ENCODE results near the gene LAIR1.
"Not testable (repeated sequence)": the region's sequence is repeated elsewhere in the genome, so short reads cannot be mapped to it uniquely, and the experiment has no call there.

The LAIR1 gene

DNA sequence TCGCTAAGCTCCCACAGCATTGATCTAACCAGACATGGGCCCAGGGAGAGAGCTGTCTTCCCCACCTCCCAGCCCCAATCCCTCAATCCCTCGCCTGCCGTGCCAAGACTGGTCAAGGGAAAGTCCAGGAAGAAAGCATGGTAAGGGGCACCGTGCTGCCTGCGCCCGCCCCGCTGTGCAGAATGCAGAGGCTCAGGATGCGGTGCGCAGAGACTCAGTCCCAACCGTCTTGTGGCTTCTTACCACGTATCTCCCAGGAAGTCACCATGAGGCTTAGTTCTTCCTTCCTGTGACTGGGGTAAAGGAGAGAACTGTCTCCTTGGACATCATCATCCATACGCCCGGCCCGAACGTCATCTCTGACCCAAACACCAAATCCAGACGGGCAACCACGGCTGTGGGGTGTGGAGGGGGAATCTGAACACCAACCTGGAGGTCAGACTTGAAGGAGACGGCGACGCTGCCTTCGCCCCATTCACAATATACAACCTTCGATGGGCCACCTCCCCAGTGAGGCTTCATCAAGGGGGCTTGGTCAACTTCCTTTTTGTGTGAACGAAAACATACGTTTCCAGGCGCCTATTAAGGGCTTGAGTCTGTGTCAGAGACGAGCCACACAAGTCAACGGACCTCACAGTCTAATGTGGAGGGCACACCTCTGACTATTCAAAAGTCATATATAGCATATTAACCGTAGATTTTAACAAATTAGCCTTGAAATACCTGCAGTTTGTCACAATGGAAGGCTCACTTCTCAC lies 10.6 kb upstream of the LAIR1 start:
- DNase-seq = not testable (repeated sequence)

DNA sequence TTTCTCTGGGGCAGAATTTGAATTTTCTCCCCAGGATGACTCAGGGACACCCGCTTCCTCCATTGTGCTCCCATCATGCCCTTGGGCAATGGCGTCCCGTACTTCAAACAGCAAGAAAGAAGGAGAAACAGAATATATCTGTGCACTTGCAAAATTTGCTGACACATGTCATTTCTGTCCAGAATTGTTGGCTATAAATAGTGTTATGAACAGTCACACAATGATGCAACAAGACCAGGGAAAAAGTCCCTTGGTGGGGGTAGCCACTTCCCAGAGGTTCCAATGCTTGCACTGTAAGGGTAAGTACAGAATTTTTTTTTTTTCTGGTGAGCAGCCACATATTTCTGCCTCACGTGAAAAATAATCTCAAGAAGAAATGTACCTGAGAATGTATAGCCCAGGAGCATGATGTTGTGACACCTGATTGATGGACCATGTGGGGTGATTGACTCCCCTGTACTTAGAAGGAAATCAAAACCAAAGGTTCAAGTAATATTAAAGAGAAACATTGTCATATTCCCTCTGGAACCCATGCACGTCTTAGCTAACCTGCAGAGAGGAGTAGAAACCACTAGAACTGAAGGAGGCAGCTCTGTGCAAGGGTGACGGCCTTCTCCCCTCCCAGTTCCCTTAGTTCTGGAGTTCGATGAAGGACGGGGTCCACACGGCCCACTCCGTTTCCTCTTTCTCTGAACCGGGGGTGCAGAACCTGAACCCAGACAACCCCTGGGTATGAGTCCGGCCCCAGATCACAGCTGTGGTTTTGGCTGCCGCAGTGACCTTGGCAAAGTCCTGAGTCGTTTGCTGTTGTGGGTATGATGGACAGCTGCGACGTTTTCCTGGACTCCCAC lies 9.3 kb upstream of the LAIR1 start:
- DNase-seq = no peak

DNA sequence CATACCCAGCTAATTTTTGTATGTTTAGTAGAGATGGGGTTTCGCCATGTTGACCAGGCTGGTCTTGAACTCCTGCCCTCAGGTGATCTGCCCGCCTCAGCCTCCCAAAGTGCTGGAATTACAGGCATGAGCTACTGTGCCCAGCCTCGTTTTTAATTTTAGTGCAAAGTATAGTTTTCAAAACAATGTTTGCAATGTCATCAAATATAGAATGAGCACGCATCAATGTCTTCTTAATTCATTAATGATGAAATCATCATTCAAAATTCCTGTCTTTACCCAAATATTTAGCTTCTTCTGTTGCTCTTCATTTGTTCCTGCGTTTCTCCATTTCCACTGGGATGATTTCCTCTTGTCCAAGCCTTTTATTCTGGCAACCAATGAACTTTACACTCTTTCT lies 6.7 kb upstream of the LAIR1 start:
- not testable (repeated sequence) for DNase-seq

DNA sequence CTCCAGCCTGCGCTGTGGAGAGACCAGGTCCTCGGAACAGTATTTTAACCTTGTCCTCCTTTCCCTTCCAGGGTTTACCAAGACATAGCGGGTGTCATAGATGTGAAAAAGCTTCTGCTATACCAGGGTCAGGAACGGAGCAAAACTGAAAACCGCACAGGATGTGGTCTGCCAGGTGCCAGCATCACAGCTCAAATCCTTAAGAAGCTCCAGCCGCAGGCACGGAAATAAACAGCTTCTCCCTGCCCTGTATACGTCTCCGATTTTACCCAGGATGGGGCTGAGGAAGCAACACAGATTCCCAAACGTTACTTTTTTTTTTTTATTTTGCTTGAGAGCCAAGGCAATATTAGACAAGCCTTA lies 5.7 kb upstream of the LAIR1 start:
- DNase-seq = not testable (repeated sequence)

DNA sequence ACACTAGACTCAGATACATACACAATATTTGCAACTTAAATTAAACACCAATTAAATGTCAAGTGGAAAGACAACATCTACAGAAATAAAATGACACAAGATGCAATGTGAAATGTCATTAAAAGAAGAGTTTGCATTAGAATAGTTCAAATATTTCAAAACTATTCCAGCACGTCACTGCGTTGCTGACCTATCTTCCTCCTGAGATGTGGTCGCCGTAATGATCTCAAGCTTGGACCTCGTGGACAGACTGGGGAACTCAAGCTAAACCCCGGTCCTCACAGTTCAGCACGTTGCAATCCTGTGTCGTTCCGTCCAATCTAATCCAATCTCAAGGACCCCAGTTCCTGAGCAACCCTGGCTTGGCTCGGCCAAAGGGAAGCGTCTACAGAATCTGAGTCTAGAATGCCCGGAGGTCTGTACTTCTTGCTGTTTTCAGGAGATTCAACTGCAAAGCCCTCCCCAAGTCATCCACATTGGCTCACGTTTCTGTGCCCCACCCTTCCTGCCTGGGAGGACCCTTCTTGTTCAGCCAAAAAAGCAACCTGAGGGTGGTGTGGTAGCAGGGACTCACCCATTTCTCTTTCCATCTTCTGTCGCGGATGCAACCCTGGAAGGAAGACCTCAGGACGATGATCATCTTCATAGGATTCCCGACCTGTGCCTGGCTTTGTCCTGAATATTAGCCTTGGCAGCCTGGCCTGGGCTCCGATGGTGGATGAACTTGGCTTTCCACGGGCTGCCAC lies 5.1 kb upstream of the LAIR1 start:
- not testable (repeated sequence) for DNase-seq

DNA sequence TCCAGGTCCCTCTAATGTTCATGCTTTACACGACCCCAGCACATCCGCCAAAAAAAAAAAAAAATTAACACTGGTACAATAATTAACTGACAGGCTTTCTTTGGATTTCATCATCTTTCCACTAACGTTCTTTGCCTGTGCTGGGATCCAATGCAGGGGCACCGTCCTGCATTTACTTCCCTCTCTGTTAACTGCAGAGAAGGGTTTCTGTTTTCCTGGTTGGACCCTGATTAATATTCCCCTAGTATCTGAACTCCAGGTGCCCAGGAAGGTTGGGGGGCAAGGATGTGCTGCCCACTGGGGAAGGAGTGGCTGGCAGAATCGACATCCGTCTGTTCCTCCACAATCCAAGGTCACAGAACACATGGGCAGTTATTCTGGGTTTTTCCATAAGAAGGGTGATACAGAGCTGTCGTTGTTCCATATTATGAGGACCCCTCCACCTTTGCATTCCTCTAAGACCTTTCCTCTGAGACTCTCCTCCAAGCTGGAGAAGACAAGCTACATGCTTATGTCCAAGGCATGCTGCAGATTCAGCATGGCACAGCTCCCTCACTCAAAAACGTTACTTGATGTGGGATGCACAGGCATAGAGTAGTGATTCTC lies 4.5 kb upstream of the LAIR1 start:
- no peak for DNase-seq

DNA sequence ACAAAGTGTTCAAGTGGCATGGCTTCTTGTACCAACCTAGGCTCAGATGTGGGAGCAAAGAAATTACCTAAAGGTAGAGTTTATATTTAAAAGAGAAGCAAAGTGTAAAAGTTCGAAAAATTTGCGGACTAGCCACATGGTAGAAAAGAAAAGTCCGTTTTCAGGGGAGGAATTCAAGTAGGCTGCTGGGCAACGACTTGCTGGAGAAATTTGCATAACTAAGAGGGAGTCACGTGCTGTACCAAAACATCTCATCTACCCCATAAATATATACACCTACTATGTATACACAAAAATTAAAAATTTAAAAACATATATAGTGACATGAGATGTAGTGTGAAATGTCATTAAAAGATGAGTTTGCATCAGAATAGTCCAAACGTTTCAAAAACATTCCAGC lies 2.1 kb upstream of the LAIR1 start:
- no peak for DNase-seq

DNA sequence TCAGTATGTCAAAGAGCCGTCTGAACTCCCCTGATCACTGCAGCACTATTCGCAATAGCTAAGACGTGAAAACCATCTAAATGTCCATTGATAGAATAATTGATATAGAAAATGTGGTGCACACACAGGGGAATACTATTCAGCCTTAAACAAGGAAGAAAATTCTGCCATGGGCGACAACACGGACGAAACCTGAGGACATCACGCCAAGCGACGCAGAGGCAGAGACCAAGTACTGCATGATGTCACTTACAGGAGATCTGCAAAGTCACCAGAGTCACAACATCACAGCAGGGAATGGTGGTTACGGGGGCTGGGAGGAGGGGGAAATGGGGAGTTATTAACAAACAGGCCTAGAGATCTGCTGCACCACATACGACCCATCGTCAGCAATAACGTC lies 1.1 kb upstream of the LAIR1 start:
- not testable (repeated sequence) for DNase-seq

DNA sequence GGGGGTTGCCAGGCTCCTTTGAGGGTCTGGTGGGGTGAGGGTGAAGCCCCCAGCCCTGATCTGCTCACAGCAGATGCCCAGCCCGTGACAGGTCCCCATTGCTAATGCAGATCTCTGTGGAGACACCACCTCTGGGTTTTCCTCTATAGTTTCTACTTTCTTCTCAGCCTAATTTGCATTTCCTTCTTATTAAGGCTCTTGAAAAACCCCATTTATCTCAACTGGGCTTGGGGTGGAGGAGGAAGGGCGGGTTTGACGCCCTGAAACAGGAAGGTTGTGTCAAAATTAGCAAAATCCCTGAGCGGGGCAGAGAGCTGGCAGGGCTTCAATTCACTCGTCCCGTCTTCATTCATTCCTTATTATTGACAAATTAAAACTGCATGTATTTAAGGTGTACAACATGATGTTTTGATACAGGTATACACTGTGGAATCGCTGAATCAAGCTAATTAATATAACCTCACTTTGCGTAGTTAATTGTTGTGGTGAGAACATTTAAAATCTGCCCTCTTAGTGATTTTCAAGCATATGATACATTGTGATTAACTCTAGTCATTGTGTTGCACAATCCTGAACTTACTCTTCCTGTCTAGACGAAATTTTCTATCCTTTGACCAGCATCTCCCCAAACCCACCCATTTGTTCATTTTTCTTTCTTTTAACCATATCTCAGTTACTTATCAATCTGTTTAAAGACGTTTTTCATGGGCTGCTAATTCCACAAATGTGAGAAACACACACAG lies 2.9 kb downstream of the LAIR1 start:
- DNase-seq = not testable (repeated sequence)

DNA sequence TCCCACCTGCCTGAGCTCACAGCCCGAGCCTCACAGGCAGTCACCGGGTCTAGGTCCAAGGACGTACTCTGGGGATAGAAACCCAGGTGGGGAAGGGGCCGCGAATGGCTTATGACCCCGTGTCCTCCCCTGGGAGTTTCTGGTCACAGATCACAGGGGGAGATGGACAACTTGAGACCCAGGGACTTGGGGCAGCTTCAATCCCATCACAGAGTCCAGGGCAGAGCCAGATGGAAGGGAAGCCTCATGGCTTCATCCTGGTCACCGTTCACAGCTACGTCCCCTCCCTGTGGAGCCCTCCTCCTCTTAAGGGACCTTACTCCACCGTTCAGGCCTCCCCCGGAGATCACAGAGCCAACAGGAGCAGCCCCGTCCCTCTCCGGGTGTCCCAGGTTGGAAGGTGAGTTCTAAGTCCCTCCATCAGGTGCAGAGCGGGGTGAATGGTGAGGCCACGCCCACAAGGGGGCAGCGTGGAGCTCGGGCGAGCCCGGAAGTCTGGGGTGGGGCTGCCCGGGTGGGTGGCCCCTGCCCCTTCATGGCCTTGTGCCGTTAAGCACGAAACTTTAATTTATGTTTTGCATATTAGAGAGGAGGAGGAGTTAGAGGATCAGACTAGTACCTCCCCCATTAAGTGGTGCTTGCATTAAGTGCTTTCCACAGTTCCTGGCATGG lies 5.4 kb downstream of the LAIR1 start:
- DNase-seq = not testable (repeated sequence)

DNA sequence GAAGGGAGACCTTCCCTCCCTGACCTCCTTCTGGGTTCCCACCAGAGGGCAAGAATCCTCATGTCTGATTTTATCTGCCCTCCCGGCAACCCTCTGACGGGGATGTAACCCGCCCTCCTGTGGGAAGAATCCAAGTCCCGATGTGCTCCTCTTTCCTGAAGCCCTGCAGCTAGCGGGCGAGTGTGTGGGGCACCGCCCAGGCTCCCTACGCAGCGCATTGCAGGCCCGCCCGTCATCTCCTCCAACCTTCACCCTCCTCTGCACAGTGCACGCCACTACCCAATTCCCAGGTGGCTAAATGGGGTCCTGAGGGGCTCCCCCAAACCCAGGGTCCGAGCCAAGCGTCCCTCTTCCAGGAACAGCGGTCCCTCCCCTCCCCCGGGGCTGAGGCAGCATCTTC lies 7.3 kb downstream of the LAIR1 start:
- no peak for DNase-seq

DNA sequence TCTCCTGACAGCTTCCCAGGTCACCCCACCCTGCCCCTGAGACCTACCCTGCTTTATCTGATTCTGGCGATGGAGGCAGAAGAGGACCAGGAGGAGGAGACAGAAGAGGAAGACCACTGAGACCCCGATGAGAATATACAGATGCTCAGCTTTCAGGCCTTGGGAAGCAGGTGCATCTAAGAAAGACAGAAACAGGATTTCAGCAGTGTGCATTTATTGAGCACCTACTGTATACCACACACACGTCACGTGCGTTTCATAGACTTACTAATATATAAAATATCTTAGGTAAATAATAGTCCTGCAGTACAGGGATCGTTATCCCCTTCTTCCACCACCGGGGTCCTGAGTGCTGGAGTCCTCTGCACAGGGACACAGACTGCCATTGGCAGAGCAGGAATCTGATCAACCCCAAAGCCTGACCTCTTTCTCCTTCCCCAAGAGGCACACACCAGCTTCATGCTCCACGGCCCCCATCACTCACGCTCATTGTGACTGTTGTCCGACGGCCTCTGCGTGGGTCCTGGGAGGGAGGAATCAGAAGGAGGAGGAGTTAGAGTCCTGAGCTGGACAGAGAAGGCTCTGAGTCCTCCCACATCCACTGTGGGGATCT lies 8.2 kb downstream of the LAIR1 start:
- no peak for DNase-seq

DNA sequence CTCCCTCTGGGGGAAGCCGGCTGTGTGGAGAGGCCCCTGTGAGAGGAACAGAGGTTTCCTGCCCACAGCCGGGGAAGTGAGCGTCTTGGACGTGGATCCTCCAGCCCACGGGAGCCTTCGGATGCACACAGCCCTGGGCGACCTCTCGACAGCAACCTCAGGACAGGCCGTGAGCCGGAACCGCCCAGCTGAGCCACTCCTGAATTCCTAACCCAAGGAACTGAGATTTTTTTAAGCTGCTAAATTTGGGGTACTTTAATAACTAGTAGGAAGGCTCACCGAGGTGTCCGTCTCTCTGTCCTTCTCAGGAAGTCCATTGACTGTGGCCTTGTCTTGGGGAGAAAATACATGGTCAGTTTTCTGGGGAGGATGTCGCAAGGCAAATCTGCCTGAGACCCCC lies 9.1 kb downstream of the LAIR1 start:
- no peak for DNase-seq

DNA sequence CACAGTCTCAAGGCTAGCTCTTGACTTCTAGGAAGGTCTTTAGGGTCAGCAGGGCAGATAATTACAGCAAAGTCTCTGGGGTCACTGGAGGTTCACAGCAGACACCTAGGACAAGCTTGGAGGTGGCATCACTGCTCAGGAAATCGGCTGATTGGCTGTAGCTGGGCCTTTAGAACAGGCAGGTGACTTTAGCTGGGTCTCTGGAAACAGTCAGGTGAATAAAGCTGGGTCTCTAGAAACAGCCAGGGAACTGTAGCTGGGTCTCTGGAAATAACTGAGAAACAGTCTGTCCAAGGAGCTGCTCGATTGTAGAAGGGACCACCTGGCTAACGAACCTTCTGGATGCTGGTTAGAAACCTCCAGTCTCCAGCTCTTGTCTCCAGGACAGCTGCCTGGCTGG lies 10.0 kb downstream of the LAIR1 start:
- no peak for DNase-seq

DNA sequence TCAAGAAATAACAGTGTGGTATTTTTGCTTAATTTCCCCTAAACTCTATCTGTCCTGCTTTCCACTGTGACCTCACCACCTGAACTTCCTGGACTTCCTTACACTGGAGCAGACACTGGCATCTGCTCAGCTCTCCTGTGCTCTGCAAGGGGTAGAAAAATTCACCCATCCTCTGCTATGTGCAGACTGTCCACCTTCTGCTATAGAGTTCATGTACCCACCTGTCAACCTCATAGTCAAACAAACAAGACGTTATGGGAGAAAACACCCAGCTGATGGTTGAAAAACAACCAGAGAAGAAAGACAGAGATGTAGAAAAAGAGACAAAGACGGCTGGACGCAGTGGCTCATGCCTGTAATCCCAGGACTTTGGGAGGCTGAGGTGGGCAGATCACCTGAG lies 12.2 kb downstream of the LAIR1 start:
- DNase-seq = no peak

DNA sequence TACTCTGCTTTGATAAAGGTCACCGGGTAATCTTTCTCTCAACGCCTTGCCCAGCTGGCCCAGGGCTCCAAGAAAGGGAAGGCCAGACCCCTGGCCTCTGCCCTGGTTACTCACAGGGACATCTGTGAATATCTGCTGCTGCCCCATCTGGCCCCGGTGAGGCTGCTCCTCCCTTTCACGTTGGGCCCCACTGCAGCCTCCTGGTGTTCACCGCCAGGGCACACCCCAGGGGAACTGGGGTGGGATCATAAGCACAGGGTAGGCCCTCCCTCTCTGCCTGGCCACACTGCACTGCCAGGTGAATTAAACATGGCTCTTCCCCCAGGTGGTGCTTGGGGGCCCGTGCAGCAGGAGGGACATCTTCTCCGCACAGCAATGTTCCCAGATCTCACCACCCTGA lies 12.7 kb downstream of the LAIR1 start:
- DNase-seq = no peak

DNA sequence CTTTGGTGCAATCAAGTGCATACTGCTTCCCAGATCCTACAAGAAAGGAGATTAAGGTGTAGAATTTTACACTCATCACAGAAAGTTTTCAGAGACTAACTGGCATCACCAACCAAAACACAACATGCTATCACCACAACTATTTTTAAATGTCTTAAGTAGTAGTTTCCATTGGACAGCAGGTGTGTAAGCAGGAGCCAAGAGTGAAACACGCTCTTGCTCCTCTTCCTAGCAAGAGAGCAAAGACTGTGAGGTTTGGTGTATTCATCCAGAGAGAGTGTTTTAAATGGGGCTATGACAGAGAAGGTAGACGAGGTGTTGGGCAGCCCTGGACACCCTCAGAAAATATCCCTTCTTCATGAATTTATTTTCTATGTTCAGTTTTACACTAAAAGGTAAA lies 13.3 kb downstream of the LAIR1 start:
- no peak for DNase-seq

DNA sequence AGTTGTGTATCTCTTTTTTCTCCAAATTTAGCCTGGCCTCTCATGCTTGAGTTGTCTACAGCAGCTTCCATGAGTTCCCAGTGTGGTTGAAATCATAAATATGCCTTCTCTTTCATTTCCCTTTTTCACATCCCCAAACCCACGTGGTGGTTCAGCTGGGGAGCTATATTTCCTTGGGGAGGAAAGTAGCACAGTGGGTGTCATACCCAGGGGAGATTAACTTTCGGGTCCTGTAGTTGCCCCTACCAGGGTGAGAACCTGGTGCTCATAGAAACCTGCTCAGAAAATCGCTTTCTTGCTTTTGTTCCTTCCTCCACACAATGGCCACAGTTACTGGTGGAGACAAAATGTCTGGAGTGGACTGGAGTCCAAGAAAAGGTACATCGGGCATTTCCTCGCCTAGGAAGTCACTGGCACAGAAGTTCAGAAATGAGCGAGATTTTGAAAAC lies 18.8 kb downstream of the LAIR1 start:
- no peak for DNase-seq

DNA sequence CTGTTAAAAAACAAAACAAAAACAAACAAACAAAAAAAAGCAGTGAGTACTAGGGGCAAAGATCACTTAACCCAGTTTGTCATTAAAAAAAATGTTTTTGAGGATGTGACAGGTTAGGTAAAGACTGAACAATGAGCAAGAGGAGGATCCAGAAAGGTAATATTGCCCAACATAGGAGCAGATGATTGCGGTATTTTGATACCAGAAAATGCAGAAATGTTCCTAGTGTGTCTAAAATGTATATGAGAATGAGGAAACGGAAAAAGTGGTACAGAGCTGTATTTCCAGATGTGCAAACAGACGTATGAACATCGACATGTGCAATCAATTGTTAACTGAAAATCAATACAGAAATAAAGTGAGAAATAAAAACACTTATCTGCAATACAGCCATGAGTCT lies 20.9 kb downstream of the LAIR1 start:
- no peak for DNase-seq

DNA sequence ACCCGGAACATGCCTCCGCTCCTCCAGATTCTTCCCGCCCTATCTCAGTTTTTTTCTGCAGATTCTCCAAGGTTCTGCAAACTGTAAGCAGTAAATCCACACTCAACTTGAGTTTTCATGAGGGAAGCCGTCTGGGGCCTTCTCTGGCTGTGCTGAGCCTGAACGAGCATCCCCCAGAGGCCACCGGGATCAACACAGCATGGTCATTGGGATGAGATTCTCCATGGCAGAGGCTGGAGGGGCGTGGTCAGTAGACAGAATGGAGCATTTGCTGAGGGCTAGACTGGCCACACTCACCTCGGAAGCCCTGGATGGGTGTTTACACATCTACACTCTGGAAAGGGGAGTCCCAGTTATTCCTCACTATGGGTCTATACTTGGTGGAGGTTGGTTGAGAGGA lies 23.4 kb downstream of the LAIR1 start:
- DNase-seq = no peak

DNA sequence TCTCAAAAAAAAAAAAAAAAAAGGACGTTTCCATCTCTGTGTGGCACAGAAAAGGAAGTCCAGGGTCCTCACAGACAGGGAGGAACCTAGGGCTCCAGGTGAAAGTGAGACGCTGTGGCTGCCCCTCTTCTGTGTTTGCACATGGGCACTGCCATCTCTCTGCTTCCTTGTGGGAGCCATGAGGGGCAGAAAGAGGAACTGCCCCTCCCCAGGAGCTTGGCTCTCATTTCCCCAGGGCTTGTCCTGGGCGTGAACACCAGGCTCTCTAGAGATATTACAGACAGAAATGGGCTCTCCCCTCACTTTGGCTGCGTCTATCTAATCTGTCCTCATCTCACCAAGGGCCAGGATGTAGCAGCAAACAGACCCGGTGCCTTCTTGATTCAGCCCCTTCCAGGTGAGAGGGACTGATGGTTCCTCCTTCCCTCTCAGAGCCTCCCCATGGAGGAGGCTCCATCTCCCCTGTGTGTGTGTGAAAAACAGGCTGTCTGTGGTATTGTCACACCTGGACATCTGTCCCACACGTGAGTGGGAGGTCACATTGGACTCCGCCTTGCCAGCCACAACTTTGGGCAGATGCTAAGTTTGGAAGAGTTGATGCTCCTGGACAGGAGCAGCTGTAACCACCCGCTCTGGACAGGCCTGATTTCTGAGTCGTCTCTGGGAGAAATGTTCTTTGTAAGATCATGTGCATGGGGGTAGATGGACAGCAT lies 24.9 kb downstream of the LAIR1 start:
- DNase-seq = no peak
